DOHH2 (cell line): ENCODE data around the gene XRCC1.
A peak's percentile ranks its signal among the peaks of the same experiment; 100 is the strongest.

Source experiments
- H3F3A ChIP-seq: fragments of 200-600 bp; sonication (generic), shearing (Covaris generic); 2 replicates; pipeline ENCODE4 v1.6.0; 2016; ENCODE audit warnings: antibody characterized with exemption, mild to moderate bottlenecking; ENCODE audit not compliant: control insufficient read depth, insufficient read depth
- H3K27ac ChIP-seq: fragments of 200-600 bp; sonication (generic); 2 replicates; pipeline ENCODE4 v1.5.1; 2014; ENCODE audit warnings: low read depth, mild to moderate bottlenecking, low read length, moderate library complexity
- H3K27me3 ChIP-seq: fragments of 200-600 bp; sonication (generic); 2 replicates; pipeline ENCODE4 v1.6.1; 2014; ENCODE audit warnings: mild to moderate bottlenecking, low read length, mixed read lengths; ENCODE audit not compliant: control insufficient read depth
- H3K36me3 ChIP-seq: fragments of 200-600 bp; sonication (generic); 2 replicates; pipeline ENCODE4 v1.6.1; 2014; ENCODE audit warnings: mild to moderate bottlenecking, low read length, moderate library complexity, mixed read lengths; ENCODE audit not compliant: control insufficient read depth
- H3K4me1 ChIP-seq: fragments of 200-600 bp; sonication (generic); 2 replicates; pipeline ENCODE4 v1.6.1; 2014; ENCODE audit warnings: mild to moderate bottlenecking, low read length, mixed read lengths; ENCODE audit not compliant: control insufficient read depth
- H3K4me2 ChIP-seq: fragments of 200-600 bp; sonication (generic); 2 replicates; pipeline ENCODE4 v1.6.0; 2014; ENCODE audit warnings: mild to moderate bottlenecking, low read length, moderate library complexity
- H3K4me3 ChIP-seq: fragments of 200-600 bp; sonication (generic); 2 replicates; pipeline ENCODE4 v1.5.1; 2014; ENCODE audit warnings: mild to moderate bottlenecking, low read length, mixed read lengths
- H3K79me2 ChIP-seq: fragments of 200-600 bp; sonication (generic); 2 replicates; pipeline ENCODE4 v1.6.1; 2014; ENCODE audit warnings: mild to moderate bottlenecking, low read length, mixed read lengths; ENCODE audit not compliant: control insufficient read depth
- H3K9me2 ChIP-seq: fragments of 200-600 bp; sonication (generic); replicated peaks from 2 replicates; pipeline ENCODE4 v1.6.1; 2014; ENCODE audit warnings: mild to moderate bottlenecking, low read length, mixed read lengths; ENCODE audit not compliant: control insufficient read depth
- H3K9me3 ChIP-seq: fragments of 200-600 bp; sonication (generic); 2 replicates; pipeline ENCODE4 v1.6.1; 2014; ENCODE audit warnings: antibody characterized with exemption, low read length, mixed read lengths; ENCODE audit not compliant: control insufficient read depth, insufficient read depth
- H4K20me1 ChIP-seq: fragments of 200-600 bp; sonication (generic); 2 replicates; pipeline ENCODE4 v1.6.0; 2014; ENCODE audit warnings: low read depth, mild to moderate bottlenecking, antibody characterized with exemption, low read length, moderate library complexity; ENCODE audit not compliant: control insufficient read depth, insufficient read depth
- CTCF ChIP-seq: fragments of 200-600 bp; sonication (generic); IDR thresholded peaks from one replicate; pipeline ENCODE4 v1.5.1; 2014; ENCODE audit warnings: antibody characterized with exemption, mild to moderate bottlenecking, low read depth, low read length; ENCODE audit not compliant: poor library complexity, severe bottlenecking
- EZH2phosphoT487 ChIP-seq: fragments of 200-600 bp; sonication (generic); IDR thresholded peaks from 2 replicates; pipeline ENCODE4 v1.6.1; 2017; ENCODE audit warnings: borderline replicate concordance, mild to moderate bottlenecking, antibody characterized with exemption, low read length, moderate library complexity, mixed read lengths

The XRCC1 gene

GRCh38 chr19:43584484-43584883 lies 9.2 kb upstream of the XRCC1 start:
- no peak overlapping the region for H3K4me3 ChIP-seq
- no peaks in the 10 kb centered on the region for H3K79me2 ChIP-seq
- no peaks in the 10 kb centered on the region for H3K27me3 ChIP-seq
- TF ChIP-seq EZH2phosphoT487 = no peak
- TF ChIP-seq CTCF = no peak
- H4K20me1 ChIP-seq = no peaks in the 10 kb centered on the region
- no peaks in the 10 kb centered on the region for H3K9me2 ChIP-seq
- H3F3A ChIP-seq = peaks cover 10% of the 10 kb centered on the region
- H3K27ac ChIP-seq = no peak overlapping the region
- no peaks in the 10 kb centered on the region; the same call in 1 of the 2 replicates for H3K36me3 ChIP-seq
- 0 out of 2 replicates have a peak overlapping the region, but pooled peaks have one; percentile 5 for H3K4me2 ChIP-seq
- peaks cover 43% of the 10 kb centered on the region for H3K4me1 ChIP-seq
- no peaks in the 10 kb centered on the region for H3K9me3 ChIP-seq

GRCh38 chr19:43582495-43582894 lies 7.2 kb upstream of the XRCC1 start:
- H4K20me1 ChIP-seq = no peaks in the 10 kb centered on the region

GRCh38 chr19:43581467-43581866 lies 6.1 kb upstream of the XRCC1 start:
- H3F3A ChIP-seq = peaks cover 10% of the 10 kb centered on the region
- peaks cover 43% of the 10 kb centered on the region for H3K4me1 ChIP-seq
- TF ChIP-seq CTCF (no peak), EZH2phosphoT487 (no peak)
- no peaks in the 10 kb centered on the region for H4K20me1 ChIP-seq
- 0 out of 2 replicates have a peak overlapping the region, but pooled peaks have one; percentile 8 for H3K4me3 ChIP-seq
- H3K4me2 ChIP-seq = peak overlapping the region; percentile 46
- no peak overlapping the region for H3K27ac ChIP-seq
- H3K36me3 ChIP-seq = no peaks in the 10 kb centered on the region; the same call in 1 of the 2 replicates
- H3K9me2 ChIP-seq = no peaks in the 10 kb centered on the region
- peaks cover 8% of the 10 kb centered on the region; the same call in 1 of the 2 replicates for H3K27me3 ChIP-seq
- H3K9me3 ChIP-seq = no peaks in the 10 kb centered on the region
- no peaks in the 10 kb centered on the region for H3K79me2 ChIP-seq

More at GRCh38 chr19:43582495-43582894, 7.2 kb upstream of the XRCC1 start:
- Histone ChIP-seq H3K27me3 (peaks cover 8% of the 10 kb centered on the region; the same call in 1 of the 2 replicates), H3K36me3 (no peaks in the 10 kb centered on the region; the same call in 1 of the 2 replicates), H3F3A (peaks cover 10% of the 10 kb centered on the region), H3K9me2 (no peaks in the 10 kb centered on the region), H3K4me3 (no peak overlapping the region), H3K4me2 (peak overlapping the region; percentile 46), H3K9me3 (no peaks in the 10 kb centered on the region), H3K4me1 (peaks cover 43% of the 10 kb centered on the region), H3K27ac (no peak overlapping the region), H3K79me2 (no peaks in the 10 kb centered on the region)
- no peak for TF ChIP-seq EZH2phosphoT487
- no peak for TF ChIP-seq CTCF
